Renal pelvis (tissue), 4 donors: ENCODE results near the gene VLDLR. TPM values are rescaled to one million over a fixed set of nuclear protein-coding genes. Genes with fewer than 3 reads are reported as not detected.
"Not testable (repeated sequence)": the region's sequence is repeated elsewhere in the genome, so short reads cannot be mapped to it uniquely, and the experiment has no call there.

Experiments used
- DNase-seq: peaks from one replicate; pipeline ENCODE4 v3.0.0-alpha.2; 2013
- polyA plus RNA-seq, 3 donors: library from polyadenylated mRNA; unstranded; fragments of 120-200 nt; gene quantifications; one replicate each; pipeline ENCODE4 v1.2.1, GENCODE V29; 2013; ENCODE audit not compliant: insufficient read length in 3 of 3

Gene VLDLR
- polyA plus RNA-seq, 3 donors, result 26.9 to 30.7 (median 29.9) TPM

- DNase-seq, result no peak
These were observed 82.9 kb downstream of the VLDLR start for GRCh38 chr9:2704504-2704903.

DNA sequence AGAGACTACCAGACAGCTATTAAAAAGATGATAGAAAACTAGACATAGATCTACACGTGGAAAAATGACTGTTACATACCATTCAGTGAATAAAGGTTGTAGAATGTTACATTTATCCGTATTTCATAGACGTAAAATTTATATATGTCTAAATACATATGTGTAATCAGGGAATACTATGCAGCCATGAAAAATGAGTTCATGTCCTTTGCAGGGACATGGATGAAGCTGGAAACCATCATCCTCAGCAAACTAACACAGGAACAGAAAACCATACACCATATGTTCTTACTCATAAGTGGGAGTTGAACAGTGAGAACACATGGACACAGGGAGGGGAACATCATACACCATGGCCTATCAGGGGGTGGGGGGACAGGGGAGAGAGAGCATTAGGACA, 85.7 kb downstream of the VLDLR start:
- not testable (repeated sequence) for DNase-seq

Other genes starting within 250 kb of the VLDLR start
- under 1 TPM; 0.10 to 0.31 (median 0.26) TPM for gene KCNV2, start 95.7 kb downstream of the VLDLR start, polyA plus RNA-seq
- 10 to 100 TPM; 35.5 to 40.8 (median 37.2) TPM for gene PUM3, start 222.3 kb downstream of the VLDLR start, polyA plus RNA-seq